GM23248 (cell line): Measurements from ENCODE around the gene PCDHB14. TPM values are rescaled to one million over a fixed set of nuclear protein-coding genes. Genes with fewer than 3 reads are reported as not detected.
"Not testable (repeated sequence)": the region's sequence is repeated elsewhere in the genome, so short reads cannot be mapped to it uniquely, and the experiment has no call there.

Source experiments
- DNase-seq: peaks from one replicate; pipeline ENCODE4 v3.0.0-alpha.2; 2015
- H2AFZ ChIP-seq: fragments of 200-600 bp; sonication (generic); 2 replicates; pipeline ENCODE4 v1.6.1; 2016; ENCODE audit warnings: antibody characterized with exemption
- H3F3A ChIP-seq: fragments of 200-600 bp; sonication (generic); 2 replicates; pipeline ENCODE4 v1.6.1; 2016; ENCODE audit warnings: mild to moderate bottlenecking, antibody characterized with exemption, mixed run types; ENCODE audit not compliant: insufficient read depth
- H3K27ac ChIP-seq: fragments of 200-600 bp; sonication (generic); 2 replicates; pipeline ENCODE4 v1.5.1; 2016; ENCODE audit warnings: mild to moderate bottlenecking
- H3K27me3 ChIP-seq: fragments of 200-600 bp; sonication (generic); replicated peaks from 2 replicates; pipeline ENCODE4 v1.6.1; 2016; ENCODE audit warnings: mild to moderate bottlenecking; ENCODE audit not compliant: insufficient read depth
- H3K36me3 ChIP-seq: fragments of 200-600 bp; sonication (generic); 2 replicates; pipeline ENCODE4 v1.6.1; 2016; ENCODE audit warnings: low read depth, mild to moderate bottlenecking
- H3K4me1 ChIP-seq: fragments of 200-600 bp; sonication (generic); 2 replicates; pipeline ENCODE4 v1.6.1; 2016; ENCODE audit warnings: mild to moderate bottlenecking; ENCODE audit not compliant: insufficient read depth
- H3K4me2 ChIP-seq: fragments of 200-600 bp; sonication (generic); one replicate; pipeline ENCODE4 v1.6.1; 2016; ENCODE audit warnings: mild to moderate bottlenecking; ENCODE audit not compliant: unreplicated experiment
- H3K4me3 ChIP-seq: fragments of 200-600 bp; sonication (generic); 2 replicates; pipeline ENCODE4 v1.5.1; 2016; ENCODE audit warnings: mild to moderate bottlenecking
- H3K79me2 ChIP-seq: fragments of 200-600 bp; sonication (generic); 2 replicates; pipeline ENCODE4 v1.6.1; 2016; ENCODE audit warnings: mild to moderate bottlenecking; ENCODE audit not compliant: insufficient read depth
- H3K9ac ChIP-seq: fragments of 200-600 bp; sonication (generic); 2 replicates; pipeline ENCODE4 v1.6.1; 2016; ENCODE audit warnings: mild to moderate bottlenecking
- H3K9me2 ChIP-seq: fragments of 200-600 bp; sonication (generic); 2 replicates; pipeline ENCODE4 v1.6.1; 2016; ENCODE audit warnings: mixed run types, mild to moderate bottlenecking, moderate library complexity; ENCODE audit not compliant: insufficient read depth
- H3K9me3 ChIP-seq: fragments of 200-600 bp; sonication (generic); one replicate; pipeline ENCODE4 v1.6.1; 2017; ENCODE audit warnings: low read depth
- H4K20me1 ChIP-seq: fragments of 200-600 bp; sonication (generic); 2 replicates; pipeline ENCODE4 v1.6.0; 2016; ENCODE audit not compliant: insufficient read depth
- EZH2 ChIP-seq: fragments of 200-600 bp; sonication (generic); IDR thresholded peaks from 2 replicates; pipeline ENCODE4 v1.6.1; 2018; ENCODE audit warnings: antibody characterized with exemption, mild to moderate bottlenecking; ENCODE audit not compliant: insufficient read depth, poor library complexity, severe bottlenecking
- EZH2phosphoT487 ChIP-seq: fragments of 200-600 bp; sonication (generic); IDR thresholded peaks from 2 replicates; pipeline ENCODE4 v1.6.1; 2018; ENCODE audit warnings: antibody characterized with exemption, moderate library complexity, mild to moderate bottlenecking, low read depth; ENCODE audit not compliant: insufficient read depth
- WGBS, 2 experiments: methylation state at CpG; one replicate each; pipeline ENCODE4 v1.1.6; 2015 to 2017; ENCODE audit warnings: low lambda C conversion rate in 2 of 2, low coverage in 1 of 2; ENCODE audit errors: missing lambda C conversion rate in 2 of 2; 5-methylcytosine and 5-hydroxymethylcytosine counted together
- in situ Hi-C: fragments of 300-500 bp; cut with MboI; formaldehyde crosslinking; loops from 2 replicates; pipeline ENCODE4 v1.15.0; 2020
- polyA plus RNA-seq: library from polyadenylated mRNA; unstranded; fragments of >200 nt; fragmentation: Nextera tagmentation; extraction: Ambion mirVana; gene quantifications from 2 replicates; pipeline ENCODE4 v1.2.1, GENCODE V29; 2016
- total RNA-seq: library from RNA; depleted of rRNA; stranded (reverse); fragments of >200 nt; shearing (Covaris generic); gene quantifications from 2 replicates; pipeline ENCODE4 v1.2.3, GENCODE V29; 2014

PCDHB14 gene
- total and polyA plus RNA-seq, 2 experiments from 2014 or later, result 2.1 TPM

GRCh38 chr5:141241496-141241895 lies 18.4 kb downstream of the PCDHB14 start:
- Histone ChIP-seq H3F3A (no peaks in the 10 kb centered on the region), H3K4me3 (no peak overlapping the region), H3K79me2 (no peaks in the 10 kb centered on the region), H4K20me1 (no peaks in the 10 kb centered on the region), H3K9ac (no peak overlapping the region), H3K4me2 (no peak overlapping the region), H3K36me3 (no peaks in the 10 kb centered on the region), H3K27ac (no peak overlapping the region), H3K9me2 (no peaks in the 10 kb centered on the region), H3K9me3 (no peaks in the 10 kb centered on the region), H3K4me1 (no peaks in the 10 kb centered on the region), H2AFZ (no peak overlapping the region), H3K27me3 (no peaks in the 10 kb centered on the region)
- no peak for TF ChIP-seq EZH2
- TF ChIP-seq EZH2phosphoT487, result no peak
- in situ Hi-C loops, result no loop called here
- 33 to 35% methylated on average over 41 to 42 of the region's 43 CpGs for WGBS, 2 experiments
- no peak for DNase-seq

GRCh38 chr5:141245250-141245717 lies 22.1 kb downstream of the PCDHB14 start, which contains the start of gene PCDHB15:
Gene PCDHB15, plus strand, starts transcription at chr5:141245395. Its CDS starts 184 bp downstream, at chr5:141245579.
- Histone ChIP-seq H3K4me2 (peak within 1 kb of the TSS; percentile 7), H3K79me2 (no peaks in the 10 kb centered on the region), H3K36me3 (no peaks in the 10 kb centered on the region), H3K9ac (peak within 1 kb of the TSS; percentile 40), H3F3A (no peaks in the 10 kb centered on the region), H4K20me1 (no peaks in the 10 kb centered on the region), H3K9me2 (no peaks in the 10 kb centered on the region), H3K9me3 (no peaks in the 10 kb centered on the region), H2AFZ (peak within 1 kb of the TSS; percentile 65), H3K4me1 (no peaks in the 10 kb centered on the region), H3K4me3 (peak within 1 kb of the TSS; percentile 67), H3K27me3 (no peaks in the 10 kb centered on the region), H3K27ac (no peak within 1 kb of the TSS)
- no peak for TF ChIP-seq EZH2phosphoT487
- TF ChIP-seq EZH2, result no peak
- 7 to 8% methylated on average over 16 of the region's 16 CpGs for WGBS, 2 experiments
- DNase-seq, result peak; percentile 30
- in situ Hi-C loops, result no loop called here

DNA sequence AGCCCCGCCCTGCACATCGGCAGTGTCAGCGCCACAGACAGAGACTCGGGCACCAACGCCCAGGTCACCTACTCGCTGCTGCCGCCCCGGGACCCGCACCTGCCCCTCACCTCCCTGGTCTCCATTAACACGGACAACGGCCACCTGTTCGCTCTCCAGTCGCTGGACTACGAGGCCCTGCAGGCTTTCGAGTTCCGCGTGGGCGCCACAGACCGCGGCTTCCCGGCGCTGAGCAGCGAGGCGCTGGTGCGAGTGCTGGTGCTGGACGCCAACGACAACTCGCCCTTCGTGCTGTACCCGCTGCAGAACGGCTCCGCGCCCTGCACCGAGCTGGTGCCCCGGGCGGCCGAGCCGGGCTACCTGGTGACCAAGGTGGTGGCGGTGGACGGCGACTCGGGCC lies 23.8 kb downstream of the PCDHB14 start:
- H3K9me3 ChIP-seq, H3K79me2 ChIP-seq, H3K4me1 ChIP-seq, H4K20me1 ChIP-seq, H3K27me3 ChIP-seq, H3F3A ChIP-seq, H3K4me3 ChIP-seq, in situ Hi-C loops, H3K4me2 ChIP-seq, DNase-seq, H2AFZ ChIP-seq, H3K36me3 ChIP-seq, H3K9me2 ChIP-seq, H3K9ac ChIP-seq, H3K27ac ChIP-seq: not testable (repeated sequence)
- WGBS, 2 experiments, result 41 to 55% methylated on average over 18 to 30 of the region's 42 CpGs

GRCh38 chr5:141247434-141247833 lies 24.3 kb downstream of the PCDHB14 start:
- in situ Hi-C loops, H3K4me2 ChIP-seq, H3K27ac ChIP-seq, H3K4me3 ChIP-seq, H3K36me3 ChIP-seq, H3K79me2 ChIP-seq, H3K9ac ChIP-seq, H2AFZ ChIP-seq, H3K27me3 ChIP-seq, H3K4me1 ChIP-seq, H4K20me1 ChIP-seq, H3K9me2 ChIP-seq, DNase-seq, H3K9me3 ChIP-seq, H3F3A ChIP-seq: not testable (repeated sequence)
- 46 to 49% methylated on average over 26 to 34 of the region's 34 CpGs for WGBS, 2 experiments

DNA sequence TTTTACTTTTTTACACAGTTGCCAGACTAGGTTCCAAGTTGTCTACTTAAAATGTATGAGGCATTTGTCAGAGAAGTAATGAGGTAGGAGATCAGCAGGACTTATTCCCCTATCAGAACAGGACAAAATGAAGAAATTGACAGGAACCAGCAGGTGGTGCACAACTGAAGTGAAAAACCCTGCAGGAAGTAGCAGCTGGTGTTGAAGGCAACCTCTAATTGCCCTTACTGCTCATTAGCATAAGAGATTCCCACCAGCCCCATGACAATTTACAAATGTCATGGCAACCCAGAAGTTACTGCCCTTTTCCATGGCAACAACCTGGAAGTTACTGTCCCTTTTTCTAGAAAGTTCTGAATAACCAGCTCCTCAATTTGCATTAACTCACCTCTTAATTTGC lies 27.4 kb downstream of the PCDHB14 start:
- H2AFZ ChIP-seq, result no peak overlapping the region
- H3K9me3 ChIP-seq, result peaks cover 5% of the 10 kb centered on the region
- no peak overlapping the region for H3K4me3 ChIP-seq
- H3F3A ChIP-seq, result no peaks in the 10 kb centered on the region
- no peak for TF ChIP-seq EZH2
- no peak for TF ChIP-seq EZH2phosphoT487
- no peaks in the 10 kb centered on the region for H3K9me2 ChIP-seq
- in situ Hi-C loops, result no loop called here
- no peaks in the 10 kb centered on the region for H3K27me3 ChIP-seq
- H3K4me2 ChIP-seq, result no peak overlapping the region
- no peaks in the 10 kb centered on the region for H3K79me2 ChIP-seq
- no peaks in the 10 kb centered on the region for H3K36me3 ChIP-seq
- H3K4me1 ChIP-seq, result no peaks in the 10 kb centered on the region
- no peak for DNase-seq
- no peak overlapping the region for H3K27ac ChIP-seq
- H3K9ac ChIP-seq, result no peak overlapping the region
- no peaks in the 10 kb centered on the region for H4K20me1 ChIP-seq
